ENCODE results near the gene CRISP2.

DNA sequence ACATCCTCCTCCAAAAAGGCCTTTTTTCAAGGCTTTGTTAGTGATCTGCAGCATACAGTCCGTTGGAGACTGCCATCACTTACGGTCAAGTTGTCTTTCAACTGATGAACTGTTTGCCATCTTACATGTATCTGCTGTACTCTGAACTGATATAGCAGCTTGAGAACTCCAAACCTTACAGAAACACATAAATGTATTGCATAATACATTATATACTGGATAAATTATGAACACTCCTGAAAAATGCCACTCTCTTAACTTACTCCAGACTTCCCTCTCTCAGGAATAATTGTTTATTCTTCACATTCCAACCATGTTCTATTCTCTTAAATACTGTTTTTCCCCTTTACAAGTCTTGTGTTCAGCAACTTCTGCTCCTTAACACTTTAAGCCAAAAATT is 62.1 kb downstream of the CRISP2 start:
- TF ChIP-seq CTCF (IDR thresholded peaks at IDR 0.05) (no peak), POLR2A (IDR thresholded peaks at IDR 0.05) (no peak)

Measured in body of pancreas (tissue), 4 donors.